HepG2 (cell line): ENCODE data around the gene C4B.
"Not testable (repeated sequence)": the region's sequence is repeated elsewhere in the genome, so short reads cannot be mapped to it uniquely, and the experiment has no call there.

Experiments
- CBX2 ChIP-seq, 2 experiments: fragments of 200-600 bp in 1 of 2; sonication (generic); formaldehyde crosslinking in 1 of 2; IDR thresholded peaks; 2 replicates each; pipeline versions ENCODE4 v1.7.0 to v1.8.1; 2018 to 2022; ENCODE audit warnings: low read depth in 2 of 2, low read length in 1 of 2, mild to moderate bottlenecking in 1 of 2, missing genetic modification reagents in 1 of 2
- EZH2 ChIP-seq: conservative IDR thresholded peaks from 2 replicates; pipeline ENCODE4 v1.6.1; 2012; ENCODE audit warnings: mild to moderate bottlenecking, low read depth, low read length, moderate library complexity
- FOXA1 ChIP-seq, 2 experiments: fragments of 450-650 bp in 1 of 2; sonication (generic) in 1 of 2; formaldehyde crosslinking in 1 of 2; IDR thresholded peaks; 2 replicates each; pipeline versions ENCODE4 v1.4.0 to v1.6.1; 2016 to 2020; ENCODE audit warnings: missing genetic modification reagents in 1 of 2
- JUN ChIP-seq: sonication (generic); formaldehyde crosslinking; IDR thresholded peaks from 2 replicates; pipeline ENCODE4 v1.4.0; 2020; ENCODE audit warnings: mild to moderate bottlenecking, missing genetic modification reagents
- NR2F6 ChIP-seq, 2 experiments: IDR thresholded peaks; 2 replicates each; pipeline ENCODE4 v1.6.1; 2016; ENCODE audit warnings: antibody characterized with exemption in 1 of 2, mild to moderate bottlenecking in 1 of 2
- POLR2A ChIP-seq, 2 experiments: IDR thresholded peaks; 2 replicates each; pipeline ENCODE4 v1.6.1; 2011; ENCODE audit warnings: low read depth in 2 of 2, low read length in 2 of 2, mild to moderate bottlenecking in 1 of 2, moderate library complexity in 1 of 2; ENCODE audit not compliant: insufficient read depth in 1 of 2
- POLR2AphosphoS5 ChIP-seq: IDR thresholded peaks from 2 replicates; pipeline ENCODE4 v1.6.1; 2012; ENCODE audit warnings: low read depth, low read length
- ZNF343 ChIP-seq: sonication (generic); formaldehyde crosslinking; IDR thresholded peaks from 2 replicates; pipeline ENCODE4 v1.4.0; 2020; ENCODE audit warnings: mild to moderate bottlenecking, missing genetic modification reagents
- ZNF572 ChIP-seq: sonication (generic); formaldehyde crosslinking; IDR thresholded peaks from 2 replicates; pipeline ENCODE4 v1.5.1; 2020; ENCODE audit warnings: mild to moderate bottlenecking, missing genetic modification reagents
- TF ChIP-seq, protein P1 (sequence below): sonication (generic); formaldehyde crosslinking; IDR thresholded peaks from 2 replicates; pipeline ENCODE4 v1.4.0; 2020; ENCODE audit warnings: low read depth, mild to moderate bottlenecking, missing genetic modification reagents

DNA sequence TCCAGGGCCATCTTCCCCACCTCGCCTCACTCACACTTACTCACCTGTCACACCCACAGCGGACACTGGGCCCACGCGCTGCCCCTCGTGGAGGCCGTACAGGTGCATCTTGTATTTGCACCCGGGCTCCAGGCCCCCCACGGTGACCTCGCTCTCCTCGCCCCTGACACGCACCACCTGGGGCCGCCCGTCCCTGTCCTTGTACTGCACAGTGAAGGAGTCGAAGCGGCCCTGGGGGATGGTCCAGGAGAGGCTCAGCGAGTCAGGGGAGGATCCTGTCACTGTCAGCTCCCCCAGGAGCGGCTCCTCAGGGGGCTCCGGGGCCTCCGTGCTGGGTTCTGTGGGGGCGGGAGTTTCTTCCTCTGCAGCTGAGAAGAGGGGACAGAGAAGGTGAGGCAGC, 38.0 kb downstream of the C4B start:
- TF ChIP-seq POLR2A (IDR thresholded peaks at IDR 0.05; ENCODE audit: insufficient read depth in 1 of 2, low read depth in 2 of 2, low read length in 2 of 2); FOXA1 (IDR thresholded peaks at IDR 0.05); FOXA1 (CRISPR knock-in tag; IDR thresholded peaks at IDR 0.05); JUN (CRISPR knock-in tag); ZNF572 (CRISPR knock-in tag); EZH2; CBX2 (IDR thresholded peaks at IDR 0.05; ENCODE audit: low read depth, low read length); CBX2 (CRISPR knock-in tag; IDR thresholded peaks at IDR 0.05; ENCODE audit: low read depth); POLR2AphosphoS5; NR2F6 (IDR thresholded peaks at IDR 0.05); NR2F6 (CRISPR knock-in tag; IDR thresholded peaks at IDR 0.05); ZNF343 (CRISPR knock-in tag): not testable (repeated sequence)
- TF ChIP-seq, protein P1, sequence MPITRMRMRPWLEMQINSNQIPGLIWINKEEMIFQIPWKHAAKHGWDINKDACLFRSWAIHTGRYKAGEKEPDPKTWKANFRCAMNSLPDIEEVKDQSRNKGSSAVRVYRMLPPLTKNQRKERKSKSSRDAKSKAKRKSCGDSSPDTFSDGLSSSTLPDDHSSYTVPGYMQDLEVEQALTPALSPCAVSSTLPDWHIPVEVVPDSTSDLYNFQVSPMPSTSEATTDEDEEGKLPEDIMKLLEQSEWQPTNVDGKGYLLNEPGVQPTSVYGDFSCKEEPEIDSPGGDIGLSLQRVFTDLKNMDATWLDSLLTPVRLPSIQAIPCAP (CRISPR knock-in tag): not testable (repeated sequence)
